COLO668 (cell line): ENCODE measurements around the gene HDHD5.

Experiments
- DNase-seq: peaks from one replicate; lab custom pipeline; 2025; ENCODE audit not compliant: unreplicated experiment; lab: John Stamatoyannopoulos, UW

Gene HDHD5

GRCh38 chr22:17158568-17159503 lies at the start of gene HDHD5:
HDHD5 (minus strand) TSS chr22:17159277; CDS start chr22:17159251, 26 bp downstream.
- peak; percentile 95 for DNase-seq

- DNase-seq = no peak
Measured at GRCh38 chr22:17205432-17205831, 46.4 kb upstream of the HDHD5 start.

DNA sequence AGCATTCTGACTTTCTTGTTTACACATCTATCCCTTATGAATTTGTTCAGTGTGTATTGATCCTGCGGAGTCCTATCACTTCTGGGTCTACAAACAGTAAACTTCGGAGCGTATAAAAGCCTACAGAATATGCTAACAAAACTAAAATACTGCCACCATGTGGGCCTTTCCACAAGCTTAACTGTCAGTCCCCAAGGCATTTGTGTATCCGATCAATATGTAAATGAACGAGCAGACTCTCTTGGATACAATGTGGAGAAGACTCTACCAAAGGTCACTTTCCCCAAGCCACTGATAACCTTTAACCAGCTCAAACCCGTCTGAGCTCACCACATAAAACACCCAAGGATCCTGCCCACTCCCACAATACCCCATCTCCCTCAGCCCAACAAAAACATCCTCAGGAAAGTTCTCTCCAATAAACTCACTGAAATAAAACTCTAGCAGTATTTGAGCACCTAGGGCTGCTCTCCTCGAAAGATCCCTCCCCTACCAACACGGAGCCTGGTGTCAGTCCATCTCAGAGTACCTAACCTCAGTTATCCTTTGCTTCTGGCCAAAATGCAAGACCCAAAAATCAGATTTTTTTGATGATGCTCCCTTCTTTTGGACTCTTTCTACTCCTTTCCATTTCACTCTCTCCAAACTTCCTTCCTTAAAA lies 42.3 kb upstream of the HDHD5 start:
- no peak for DNase-seq

- DNase-seq = peak; percentile 67
Measured at GRCh38 chr22:17199003-17199731, 40.1 kb upstream of the HDHD5 start.

- DNase-seq = peak; percentile 87
Measured at GRCh38 chr22:17198170-17199002, 39.3 kb upstream of the HDHD5 start.

- no peak for DNase-seq
Measured at GRCh38 chr22:17194213-17194612, 35.1 kb upstream of the HDHD5 start.

- peak; percentile 43 for DNase-seq
Measured at GRCh38 chr22:17192186-17192585, 33.1 kb upstream of the HDHD5 start.

- DNase-seq = no peak
Measured at GRCh38 chr22:17191163-17191784, 32.2 kb upstream of the HDHD5 start.

GRCh38 chr22:17190702-17191101 lies 31.6 kb upstream of the HDHD5 start:
- DNase-seq = no peak

DNA sequence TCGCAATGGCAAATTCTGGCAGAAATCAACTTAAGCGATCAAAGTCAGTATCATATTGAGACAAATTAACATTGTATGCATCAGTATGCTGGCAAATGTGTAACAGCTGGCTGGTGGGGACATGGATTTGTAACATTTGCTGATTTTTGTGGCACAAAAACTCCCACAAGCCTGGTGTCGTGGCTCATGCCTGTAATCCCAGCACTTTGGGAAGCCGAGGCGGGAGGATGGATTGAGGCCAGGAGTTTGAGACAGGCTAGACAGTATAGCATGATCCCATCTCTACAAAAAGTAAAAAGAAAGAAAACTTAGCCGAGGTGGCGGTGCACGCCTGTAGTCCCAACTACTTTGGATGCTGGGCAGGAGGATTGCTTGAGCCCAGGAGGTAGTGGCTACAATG lies 17.6 kb upstream of the HDHD5 start:
- no peak for DNase-seq

- no peak for DNase-seq
Measured at GRCh38 chr22:17172029-17172833, 13.2 kb upstream of the HDHD5 start.

DNA sequence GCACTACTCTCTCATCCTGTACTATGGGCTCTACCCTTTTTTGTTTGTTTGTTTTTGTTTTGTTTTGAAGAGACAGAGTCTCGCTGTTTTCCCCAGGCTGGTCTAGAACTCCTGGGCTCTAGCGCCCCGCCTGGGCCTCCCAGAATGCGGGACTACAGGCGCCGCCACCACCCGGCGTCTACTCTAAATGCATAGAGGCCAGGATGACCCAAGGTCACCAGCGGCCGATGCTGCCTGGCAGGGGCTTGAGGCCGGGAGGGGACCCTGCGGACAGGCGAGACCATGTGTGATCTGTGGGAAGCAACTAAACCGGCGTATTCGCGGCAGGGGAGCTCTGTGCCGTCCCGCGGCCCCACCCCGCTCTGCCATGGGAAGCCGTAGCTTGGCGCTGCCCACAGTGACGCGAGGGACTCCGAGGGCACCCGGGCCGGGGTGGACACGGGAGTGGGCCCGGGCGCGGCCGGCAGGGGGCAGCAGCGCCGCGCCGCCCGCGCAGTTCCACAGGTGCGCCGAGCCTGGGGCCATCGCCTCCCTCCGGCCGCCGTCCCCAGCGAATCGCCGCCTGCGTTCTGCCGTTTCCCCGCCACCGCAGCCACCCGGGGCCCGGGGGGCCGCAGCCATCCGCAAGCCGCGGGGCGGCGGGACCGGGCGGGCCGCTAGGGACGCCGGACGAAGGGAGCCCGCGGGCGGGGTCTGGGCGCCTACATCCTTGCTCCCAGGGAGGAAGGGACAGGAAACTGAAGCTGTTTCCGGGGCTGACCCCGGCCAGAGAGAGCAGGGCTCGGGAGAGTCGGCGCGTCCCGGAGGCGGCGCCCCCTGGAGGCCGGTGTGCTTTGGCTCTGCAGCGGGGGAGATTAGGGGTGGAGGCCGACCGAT lies 12.3 kb upstream of the HDHD5 start:
- DNase-seq = peak; percentile 90

DNA sequence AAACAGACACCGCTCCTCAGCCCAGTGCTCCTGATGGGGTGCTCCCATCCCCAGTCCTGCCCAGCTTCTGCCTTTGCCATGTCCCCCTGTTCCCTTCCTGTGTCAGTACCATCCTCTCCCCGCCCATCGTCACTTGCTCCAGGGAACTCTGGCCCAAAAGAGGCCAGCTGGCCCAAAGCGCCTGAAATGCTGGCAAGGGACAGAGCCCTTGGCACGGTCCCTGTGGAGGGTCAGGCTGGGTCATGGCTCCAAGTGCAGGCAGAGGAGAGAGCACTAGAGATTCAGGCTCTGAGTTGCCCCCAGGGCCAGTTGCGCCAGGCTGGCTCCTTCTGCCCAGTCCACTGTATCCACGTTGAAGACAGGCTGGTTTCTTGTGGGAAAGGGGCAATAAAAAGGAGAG lies 8.4 kb upstream of the HDHD5 start:
- DNase-seq = no peak

- no peak for DNase-seq
Measured at GRCh38 chr22:17164392-17165024, 5.4 kb upstream of the HDHD5 start.

DNA sequence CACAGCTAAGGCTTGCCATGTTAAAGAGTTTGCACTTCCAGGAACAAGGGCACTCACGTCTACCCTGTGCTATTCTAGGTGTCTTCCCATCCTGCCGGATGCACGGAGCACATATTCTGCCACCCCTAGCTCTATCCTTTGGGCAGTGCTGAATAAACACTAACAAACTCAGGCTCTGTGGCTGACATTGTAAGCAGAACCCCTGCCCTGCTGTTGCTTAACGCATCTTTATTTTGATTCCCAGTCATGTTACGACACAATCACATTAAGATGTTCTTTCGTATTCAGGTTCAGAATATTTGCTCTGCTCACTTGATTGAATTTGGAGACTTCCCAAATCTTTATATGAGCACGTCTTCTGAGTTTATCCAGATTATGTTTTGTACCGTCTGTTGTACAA lies 3.7 kb upstream of the HDHD5 start:
- DNase-seq = no peak

GRCh38 chr22:17161991-17162390 lies 2.9 kb upstream of the HDHD5 start:
- DNase-seq = no peak

DNA sequence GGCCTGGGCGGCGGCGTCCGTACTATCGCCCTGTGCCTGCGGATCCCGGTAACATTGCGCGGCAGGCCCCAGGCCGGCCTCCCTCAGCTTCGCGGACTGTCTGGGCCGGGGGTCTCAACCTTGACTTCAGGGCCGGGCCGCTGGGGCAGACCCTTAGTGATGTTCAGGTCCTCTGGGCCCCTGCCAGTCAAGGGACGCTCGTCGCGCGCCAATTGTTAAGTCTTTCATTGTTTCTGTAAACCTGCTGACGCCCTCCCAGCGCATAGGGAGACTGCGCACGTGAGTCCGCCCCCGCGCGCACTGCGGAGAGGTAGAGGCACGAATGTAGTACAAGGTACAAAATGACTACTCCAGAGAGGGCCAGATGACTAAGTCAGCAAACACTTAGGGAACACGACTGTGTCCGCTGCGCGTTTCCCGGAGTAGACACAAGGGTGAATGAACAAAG lies 451 bp upstream of the HDHD5 start:
- DNase-seq = peak; percentile 70

- no peak for DNase-seq
Measured at GRCh38 chr22:17158176-17158567, 905 bp downstream of the HDHD5 start.
